C1 segment of cervical spinal cord (tissue), 14 donors: ENCODE results near the gene MAP3K20.
"Not testable (repeated sequence)": the region's sequence is repeated elsewhere in the genome, so short reads cannot be mapped to it uniquely, and the experiment has no call there.

ENCODE experiments used
- DNase-seq, 14 donors: peaks; one replicate each; lab custom pipeline; 2025; lab: John Stamatoyannopoulos, UW

Gene MAP3K20

GRCh38 chr2:173230181-173230580 lies 154.5 kb downstream of the MAP3K20 start:
- DNase-seq = no peak

GRCh38 chr2:173231042-173231441 lies 155.4 kb downstream of the MAP3K20 start:
- DNase-seq = no peak

- DNase-seq = no peak
These were observed 155.8 kb downstream of the MAP3K20 start for GRCh38 chr2:173231465-173231864.

- DNase-seq = no peak
These were observed 157.5 kb downstream of the MAP3K20 start for GRCh38 chr2:173232956-173233744.

- no peak for DNase-seq
These were observed 160.5 kb downstream of the MAP3K20 start for GRCh38 chr2:173235947-173236803.

- DNase-seq = no peak
These were observed 162.7 kb downstream of the MAP3K20 start for GRCh38 chr2:173238385-173238784.

GRCh38 chr2:173238831-173239230 lies 163.2 kb downstream of the MAP3K20 start:
- no peak for DNase-seq

GRCh38 chr2:173239644-173240043 lies 164.0 kb downstream of the MAP3K20 start:
- no peak for DNase-seq

GRCh38 chr2:173240083-173240482 lies 164.4 kb downstream of the MAP3K20 start:
- DNase-seq = no peak

- no peak for DNase-seq
These were observed 166.0 kb downstream of the MAP3K20 start for GRCh38 chr2:173241643-173242042.

- DNase-seq = no peak
These were observed 171.5 kb downstream of the MAP3K20 start for GRCh38 chr2:173247156-173247555.

- DNase-seq = no peak
These were observed 172.7 kb downstream of the MAP3K20 start for GRCh38 chr2:173248381-173248780.

GRCh38 chr2:173249661-173250641 lies 174.3 kb downstream of the MAP3K20 start:
- no peak for DNase-seq

GRCh38 chr2:173251225-173251624 lies 175.6 kb downstream of the MAP3K20 start:
- no peak for DNase-seq

GRCh38 chr2:173252581-173252980 lies 176.9 kb downstream of the MAP3K20 start:
- DNase-seq = no peak

GRCh38 chr2:173254659-173255058 lies 179.0 kb downstream of the MAP3K20 start:
- DNase-seq = no peak

GRCh38 chr2:173258701-173259100 lies 183.1 kb downstream of the MAP3K20 start:
- no peak for DNase-seq

- DNase-seq = not testable (repeated sequence)
These were observed 186.7 kb downstream of the MAP3K20 start for GRCh38 chr2:173262356-173262755.

- no peak for DNase-seq
These were observed 188.5 kb downstream of the MAP3K20 start for GRCh38 chr2:173264151-173264550.

GRCh38 chr2:173264603-173265366 lies 189.1 kb downstream of the MAP3K20 start:
- peak in 5 of 14 donors; percentile 2 to 15 (median 10) for DNase-seq

- no peak for DNase-seq
These were observed 195.5 kb downstream of the MAP3K20 start for GRCh38 chr2:173271135-173271534.
